Osteocyte (in vitro differentiated cells): ENCODE measurements around the gene CYP39A1. TPM values are rescaled to one million over a fixed set of nuclear protein-coding genes. Genes with fewer than 3 reads are reported as not detected.

Experiments used
- DNase-seq: peaks from one replicate; pipeline ENCODE4 v3.0.0; 2021; ENCODE audit warnings: mixed read lengths; ENCODE audit not compliant: unreplicated experiment; ENCODE audit errors: extremely low spot score
- H3K27ac Mint-ChIP-seq: one replicate; pipeline ENCODE4 v1.8.0; 2021; ENCODE audit warnings: mild to moderate bottlenecking, mixed read lengths; ENCODE audit not compliant: unreplicated experiment
- H3K27me3 Mint-ChIP-seq: one replicate; pipeline ENCODE4 v1.8.0; 2021; ENCODE audit warnings: mixed read lengths; ENCODE audit not compliant: unreplicated experiment
- H3K36me3 Mint-ChIP-seq: one replicate; pipeline ENCODE4 v1.8.0; 2021; ENCODE audit warnings: mixed read lengths; ENCODE audit not compliant: unreplicated experiment
- H3K4me1 Mint-ChIP-seq: one replicate; pipeline ENCODE4 v1.8.0; 2021; ENCODE audit warnings: mixed read lengths; ENCODE audit not compliant: unreplicated experiment
- H3K4me3 Mint-ChIP-seq: one replicate; pipeline ENCODE4 v1.8.0; 2021; ENCODE audit warnings: mild to moderate bottlenecking, moderate library complexity, mixed read lengths; ENCODE audit not compliant: unreplicated experiment
- H3K9me3 Mint-ChIP-seq: one replicate; pipeline ENCODE4 v1.8.0; 2021; ENCODE audit warnings: mixed read lengths; ENCODE audit not compliant: unreplicated experiment
- CTCF ChIP-seq: fragments of 200-600 bp; sonication (generic); IDR thresholded peaks from 2 replicates; pipeline ENCODE4 v1.5.0; 2021; ENCODE audit warnings: antibody characterized with exemption, mild to moderate bottlenecking, moderate library complexity
- total RNA-seq: library from RNA; stranded (reverse); gene quantifications from 2 replicates; pipeline ENCODE4 v1.2.1, GENCODE V29; 2021

The CYP39A1 gene
- total RNA-seq, 1 donor from 2014 or later, result 0.30 TPM

GRCh38 chr6:46598215-46598614 lies 54.4 kb downstream of the CYP39A1 start:
- H3K27me3 Mint-ChIP-seq, result peaks cover 7% of the 10 kb centered on the region
- no peak overlapping the region for H3K4me3 Mint-ChIP-seq
- no peaks in the 10 kb centered on the region for H3K4me1 Mint-ChIP-seq
- H3K9me3 Mint-ChIP-seq, result peaks cover 12% of the 10 kb centered on the region
- DNase-seq, result no peak
- TF ChIP-seq CTCF, result no peak
- no peaks in the 10 kb centered on the region for H3K36me3 Mint-ChIP-seq
- H3K27ac Mint-ChIP-seq, result no peak overlapping the region

GRCh38 chr6:46592740-46593139 lies 59.9 kb downstream of the CYP39A1 start:
- H3K27ac Mint-ChIP-seq, result no peak overlapping the region
- no peak for DNase-seq
- H3K9me3 Mint-ChIP-seq, result peaks cover 15% of the 10 kb centered on the region
- no peaks in the 10 kb centered on the region for H3K36me3 Mint-ChIP-seq
- peaks cover 21% of the 10 kb centered on the region for H3K27me3 Mint-ChIP-seq
- H3K4me1 Mint-ChIP-seq, result no peaks in the 10 kb centered on the region
- H3K4me3 Mint-ChIP-seq, result no peak overlapping the region
- no peak for TF ChIP-seq CTCF

GRCh38 chr6:46592046-46592445 lies 60.6 kb downstream of the CYP39A1 start:
- peaks cover 21% of the 10 kb centered on the region for H3K27me3 Mint-ChIP-seq
- H3K4me1 Mint-ChIP-seq, result peaks cover 3% of the 10 kb centered on the region
- no peak overlapping the region for H3K27ac Mint-ChIP-seq
- no peak overlapping the region for H3K4me3 Mint-ChIP-seq
- H3K36me3 Mint-ChIP-seq, result no peaks in the 10 kb centered on the region
- no peak for DNase-seq
- TF ChIP-seq CTCF, result no peak
- H3K9me3 Mint-ChIP-seq, result peaks cover 15% of the 10 kb centered on the region

GRCh38 chr6:46590765-46591164 lies 61.9 kb downstream of the CYP39A1 start:
- no peak overlapping the region for H3K27ac Mint-ChIP-seq
- no peak overlapping the region for H3K4me3 Mint-ChIP-seq
- H3K4me1 Mint-ChIP-seq, result peaks cover 3% of the 10 kb centered on the region
- H3K36me3 Mint-ChIP-seq, result no peaks in the 10 kb centered on the region
- no peak for DNase-seq
- peaks cover 21% of the 10 kb centered on the region for H3K27me3 Mint-ChIP-seq
- peaks cover 15% of the 10 kb centered on the region for H3K9me3 Mint-ChIP-seq
- TF ChIP-seq CTCF, result no peak

- TF ChIP-seq CTCF, result no peak
- Mint-ChIP-seq H3K4me3 (no peak overlapping the region), H3K27me3 (peaks cover 19% of the 10 kb centered on the region), H3K36me3 (no peaks in the 10 kb centered on the region), H3K9me3 (no peaks in the 10 kb centered on the region), H3K27ac (no peak overlapping the region), H3K4me1 (peaks cover 3% of the 10 kb centered on the region)
- no peak for DNase-seq
Observed at GRCh38 chr6:46586906-46587305, 65.7 kb downstream of the CYP39A1 start.
